GM12875 (cell line): Measurements from ENCODE around the gene ZFR.
"Not testable (repeated sequence)": the region's sequence is repeated elsewhere in the genome, so short reads cannot be mapped to it uniquely, and the experiment has no call there.

Experiments used
- H3K4me3 ChIP-seq: one replicate; pipeline ENCODE4 v1.5.1; 2011; ENCODE audit warnings: low read depth, low read length, control low read depth
- TF ChIP-seq, protein P1 (sequence below): IDR thresholded peaks from 2 replicates; pipeline ENCODE4 v1.5.1; 2011; ENCODE audit warnings: low read depth, mild to moderate bottlenecking, control low read depth, inconsistent platforms, low read length, moderate library complexity, borderline replicate concordance; ENCODE audit not compliant: insufficient read depth

The ZFR gene

DNA sequence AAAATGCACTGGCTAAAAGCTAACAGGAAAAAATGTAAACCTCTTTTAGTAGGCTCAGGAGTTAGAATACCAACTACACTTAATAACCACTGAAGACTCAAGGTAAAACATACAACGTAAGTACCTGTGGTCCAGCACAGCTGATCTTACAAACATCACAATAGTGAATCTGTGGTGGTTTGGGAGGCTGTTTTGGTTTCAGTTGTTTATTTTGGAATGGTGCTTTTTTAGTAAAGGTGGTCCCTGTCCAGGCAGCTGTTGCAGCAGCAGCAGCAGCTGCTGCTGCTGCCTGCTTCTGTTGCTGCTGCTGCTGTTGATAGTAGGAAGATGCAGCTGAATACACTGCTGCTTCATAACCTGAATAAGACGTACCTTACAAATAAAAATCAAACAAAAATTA lies 37.9 kb downstream of the ZFR start:
- H3K4me3 ChIP-seq = no peak overlapping the region
- TF ChIP-seq, protein P1, sequence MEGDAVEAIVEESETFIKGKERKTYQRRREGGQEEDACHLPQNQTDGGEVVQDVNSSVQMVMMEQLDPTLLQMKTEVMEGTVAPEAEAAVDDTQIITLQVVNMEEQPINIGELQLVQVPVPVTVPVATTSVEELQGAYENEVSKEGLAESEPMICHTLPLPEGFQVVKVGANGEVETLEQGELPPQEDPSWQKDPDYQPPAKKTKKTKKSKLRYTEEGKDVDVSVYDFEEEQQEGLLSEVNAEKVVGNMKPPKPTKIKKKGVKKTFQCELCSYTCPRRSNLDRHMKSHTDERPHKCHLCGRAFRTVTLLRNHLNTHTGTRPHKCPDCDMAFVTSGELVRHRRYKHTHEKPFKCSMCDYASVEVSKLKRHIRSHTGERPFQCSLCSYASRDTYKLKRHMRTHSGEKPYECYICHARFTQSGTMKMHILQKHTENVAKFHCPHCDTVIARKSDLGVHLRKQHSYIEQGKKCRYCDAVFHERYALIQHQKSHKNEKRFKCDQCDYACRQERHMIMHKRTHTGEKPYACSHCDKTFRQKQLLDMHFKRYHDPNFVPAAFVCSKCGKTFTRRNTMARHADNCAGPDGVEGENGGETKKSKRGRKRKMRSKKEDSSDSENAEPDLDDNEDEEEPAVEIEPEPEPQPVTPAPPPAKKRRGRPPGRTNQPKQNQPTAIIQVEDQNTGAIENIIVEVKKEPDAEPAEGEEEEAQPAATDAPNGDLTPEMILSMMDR = no peak

DNA sequence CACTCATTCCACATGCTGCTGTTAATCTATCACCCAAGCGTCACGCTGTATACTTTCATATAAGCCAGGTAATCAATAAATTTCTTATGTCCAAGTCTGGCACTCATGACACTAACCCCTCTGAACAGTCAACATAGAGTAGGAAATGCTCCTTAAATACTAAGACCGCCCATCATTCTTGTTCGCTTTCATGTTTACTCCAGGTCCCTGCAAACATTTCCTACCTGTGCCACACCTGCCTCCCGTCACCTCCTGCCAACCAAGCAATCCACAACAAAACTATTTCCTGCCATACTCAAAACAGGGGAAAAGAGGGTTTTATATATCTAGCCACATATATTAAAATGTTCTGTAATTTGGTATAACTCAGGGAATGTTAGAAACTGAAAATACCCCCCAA lies 39.0 kb downstream of the ZFR start:
- no peak overlapping the region for H3K4me3 ChIP-seq
- TF ChIP-seq, protein P1 = no peak

DNA sequence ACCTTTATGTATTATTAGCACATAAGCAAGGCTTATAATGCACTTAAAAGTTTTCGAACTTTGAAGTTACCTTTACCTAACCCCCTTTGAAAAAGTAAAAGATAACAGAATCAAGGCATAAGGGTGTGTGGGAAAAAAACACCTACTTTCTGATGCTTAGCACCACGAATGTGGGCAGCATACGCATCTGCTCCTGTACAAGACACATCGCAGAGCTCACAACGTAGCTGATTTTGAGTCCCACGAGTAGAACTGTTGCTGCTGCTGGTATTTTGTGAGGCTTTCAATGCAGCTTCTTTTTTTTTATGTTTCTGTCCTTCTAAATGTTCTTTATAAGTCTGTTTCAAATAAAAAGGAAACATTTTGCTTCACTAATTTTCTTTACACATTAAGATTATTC lies 40.8 kb downstream of the ZFR start:
- TF ChIP-seq, protein P1 = no peak
- H3K4me3 ChIP-seq = no peak overlapping the region

DNA sequence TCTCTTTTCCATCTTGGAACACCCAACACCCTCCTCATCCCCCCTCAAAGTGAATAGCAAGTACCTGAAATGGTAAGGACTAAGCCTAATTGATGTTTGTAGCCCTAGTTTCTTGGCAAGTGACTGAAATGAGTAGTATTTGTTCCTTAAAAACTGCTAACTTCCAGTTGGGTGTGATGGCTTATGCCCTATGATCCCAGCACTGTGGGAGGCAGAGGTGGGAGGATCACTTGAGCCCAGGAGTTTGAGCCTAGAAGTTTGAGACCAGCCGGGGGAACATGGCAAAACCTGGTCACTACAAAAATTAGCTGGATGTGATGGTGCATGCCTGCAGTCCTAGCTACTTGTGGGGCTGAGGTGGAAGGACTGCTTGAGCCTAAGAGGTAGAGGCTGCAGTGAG lies 44.1 kb downstream of the ZFR start:
- H3K4me3 ChIP-seq = no peak overlapping the region
- TF ChIP-seq, protein P1 = no peak

DNA sequence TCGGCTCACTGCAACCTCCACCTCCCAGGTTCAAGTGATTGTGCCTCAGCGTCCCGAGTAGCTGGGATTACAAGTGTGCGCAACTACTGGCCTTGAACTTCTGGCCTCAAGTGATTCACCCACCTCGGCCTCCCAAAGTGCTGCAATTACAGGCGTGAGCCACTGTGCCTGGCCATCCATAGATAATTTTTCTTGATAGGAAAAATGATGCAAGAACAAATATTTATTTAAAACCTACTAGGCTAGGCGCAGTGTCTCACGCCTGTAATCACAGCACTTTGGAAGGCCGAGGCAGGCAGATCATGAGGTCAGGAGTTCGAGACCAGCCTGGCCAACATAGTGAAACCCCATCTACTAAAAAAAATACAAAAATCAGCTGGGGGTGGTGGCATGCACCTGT lies 45.8 kb downstream of the ZFR start:
- H3K4me3 ChIP-seq = not testable (repeated sequence)

DNA sequence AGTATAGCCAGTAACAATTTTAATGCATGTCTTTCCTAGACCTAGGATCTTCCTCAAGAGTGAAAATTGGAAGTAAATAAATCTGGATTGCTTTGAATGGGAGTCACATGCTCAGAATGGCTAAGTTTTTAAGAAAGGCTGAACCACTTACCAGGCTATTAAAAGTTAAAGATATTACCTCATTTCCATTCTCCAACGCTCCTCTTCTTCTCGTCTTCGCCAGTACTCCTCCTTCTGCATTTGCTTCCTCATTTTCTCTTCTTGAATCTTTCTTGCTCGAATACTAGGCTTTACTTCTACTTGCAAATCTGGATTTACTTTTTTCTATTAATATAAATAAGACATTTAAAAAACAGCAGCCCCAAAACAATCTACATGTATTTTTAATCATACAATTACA lies 49.6 kb downstream of the ZFR start:
- TF ChIP-seq, protein P1 = no peak
- no peak overlapping the region for H3K4me3 ChIP-seq

DNA sequence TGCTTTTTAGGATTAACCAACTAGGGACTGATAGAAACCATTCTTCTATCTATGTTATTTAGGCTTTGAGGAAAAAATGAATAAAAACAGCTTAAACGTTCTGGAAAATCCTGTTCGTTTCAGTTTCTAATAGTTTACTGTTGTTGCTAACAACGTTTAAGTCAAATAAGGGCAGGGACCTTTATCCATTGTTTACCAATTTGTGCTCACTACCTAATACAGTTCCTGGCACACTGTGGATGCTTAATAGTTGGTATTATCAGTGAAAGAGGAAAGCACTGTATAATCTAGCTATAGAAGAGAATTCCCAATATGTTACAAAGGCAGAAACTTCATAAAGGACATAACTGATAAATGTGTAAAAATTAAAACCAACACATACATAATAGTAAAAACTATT lies 52.5 kb downstream of the ZFR start:
- H3K4me3 ChIP-seq = no peak overlapping the region
- TF ChIP-seq, protein P1 = no peak
